Measurements from ENCODE around the gene PAX9. TPM values are rescaled to one million over a fixed set of nuclear protein-coding genes. Genes with fewer than 3 reads are reported as not detected.

Gene PAX9
- total RNA-seq, 1 donor from 2014 or later: 2.9 TPM

Other genes with a start within 250 kb of the PAX9 start
- gene NKX2-1, start 141.6 kb upstream of the PAX9 start, total RNA-seq (ENCODE audit: insufficient read depth, low replicate concordance): 2.9 TPM
- gene NKX2-8, start 79.2 kb upstream of the PAX9 start, total RNA-seq (ENCODE audit: insufficient read depth, low replicate concordance): not detected